ENCODE data around the gene CEP57L1.

DNA sequence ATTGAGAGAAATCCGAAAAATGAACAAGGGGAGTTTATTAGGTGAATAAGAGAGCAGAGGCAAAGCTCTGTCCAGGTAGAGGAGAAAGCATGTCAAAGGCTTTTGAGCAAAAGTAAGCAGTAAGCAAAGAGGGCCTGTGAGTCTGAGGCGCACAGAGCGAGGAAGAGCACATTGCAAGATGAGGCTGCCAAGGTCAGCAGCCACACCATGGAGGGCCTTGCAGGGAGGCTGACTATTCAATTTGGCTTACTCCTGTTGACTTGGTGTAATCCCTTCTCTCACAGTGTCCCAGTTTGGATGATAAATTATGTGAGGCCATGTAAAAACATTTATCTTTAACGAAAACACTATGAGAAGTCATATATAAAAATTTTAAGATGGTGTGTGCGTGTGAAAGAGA, 33.1 kb upstream of the CEP57L1 start:
- TF ChIP-seq, protein P1, sequence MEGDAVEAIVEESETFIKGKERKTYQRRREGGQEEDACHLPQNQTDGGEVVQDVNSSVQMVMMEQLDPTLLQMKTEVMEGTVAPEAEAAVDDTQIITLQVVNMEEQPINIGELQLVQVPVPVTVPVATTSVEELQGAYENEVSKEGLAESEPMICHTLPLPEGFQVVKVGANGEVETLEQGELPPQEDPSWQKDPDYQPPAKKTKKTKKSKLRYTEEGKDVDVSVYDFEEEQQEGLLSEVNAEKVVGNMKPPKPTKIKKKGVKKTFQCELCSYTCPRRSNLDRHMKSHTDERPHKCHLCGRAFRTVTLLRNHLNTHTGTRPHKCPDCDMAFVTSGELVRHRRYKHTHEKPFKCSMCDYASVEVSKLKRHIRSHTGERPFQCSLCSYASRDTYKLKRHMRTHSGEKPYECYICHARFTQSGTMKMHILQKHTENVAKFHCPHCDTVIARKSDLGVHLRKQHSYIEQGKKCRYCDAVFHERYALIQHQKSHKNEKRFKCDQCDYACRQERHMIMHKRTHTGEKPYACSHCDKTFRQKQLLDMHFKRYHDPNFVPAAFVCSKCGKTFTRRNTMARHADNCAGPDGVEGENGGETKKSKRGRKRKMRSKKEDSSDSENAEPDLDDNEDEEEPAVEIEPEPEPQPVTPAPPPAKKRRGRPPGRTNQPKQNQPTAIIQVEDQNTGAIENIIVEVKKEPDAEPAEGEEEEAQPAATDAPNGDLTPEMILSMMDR (IDR thresholded peaks at IDR 0.05; ENCODE audit: poor library complexity) = no peak
- TF ChIP-seq EZH2 (IDR thresholded peaks at IDR 0.05; ENCODE audit: borderline replicate concordance) = no peak
- TF ChIP-seq EZH2phosphoT487 (IDR thresholded peaks at IDR 0.05; ENCODE audit: low read depth, severe bottlenecking, unreplicated experiment) = no peak
